HUES64 (cell line): ENCODE data around the gene CENPU.
"Not testable (repeated sequence)": the region's sequence is repeated elsewhere in the genome, so short reads cannot be mapped to it uniquely, and the experiment has no call there.

Source experiments
- H3K27ac ChIP-seq: 2 replicates; pipeline ENCODE4 v1.7.0; 2013; ENCODE audit warnings: low read depth, low read length, inconsistent platforms
- H3K27me3 ChIP-seq: 2 replicates; pipeline ENCODE4 v1.6.1; 2013; ENCODE audit warnings: mild to moderate bottlenecking, low read length; ENCODE audit not compliant: insufficient read depth
- H3K36me3 ChIP-seq: 2 replicates; pipeline ENCODE4 v1.6.1; 2013; ENCODE audit warnings: mild to moderate bottlenecking, low read length; ENCODE audit not compliant: insufficient read depth
- H3K4me1 ChIP-seq: 2 replicates; pipeline ENCODE4 v1.6.1; 2013; ENCODE audit warnings: mild to moderate bottlenecking, low read length, moderate library complexity; ENCODE audit not compliant: insufficient read depth
- H3K4me3 ChIP-seq: 2 replicates; pipeline ENCODE4 v1.5.1; 2013; ENCODE audit warnings: mild to moderate bottlenecking, low read length, moderate library complexity
- H3K9ac ChIP-seq: 2 replicates; pipeline ENCODE4 v1.6.1; 2013; ENCODE audit warnings: mild to moderate bottlenecking, low read depth, low read length
- H3K9me3 ChIP-seq: 2 replicates; pipeline ENCODE4 v1.6.1; 2013; ENCODE audit warnings: low read depth, low read length; ENCODE audit not compliant: insufficient read depth
- WGBS: fragments of 150-250, 120-280 bp; methylation state at CpG from one replicate; pipeline ENCODE4 v1.1.7; 2013; ENCODE audit warnings: missing lambda C conversion rate; 5-methylcytosine and 5-hydroxymethylcytosine counted together

The CENPU gene

GRCh38 chr4:184750926-184751584, 17.2 kb upstream of the CENPU start:
- H3K27me3 ChIP-seq, result no peaks in the 10 kb centered on the region
- no peak overlapping the region for H3K9ac ChIP-seq
- no peak overlapping the region for H3K4me3 ChIP-seq
- peaks cover 23% of the 10 kb centered on the region for H3K4me1 ChIP-seq
- H3K9me3 ChIP-seq, result no peaks in the 10 kb centered on the region
- no peaks in the 10 kb centered on the region for H3K36me3 ChIP-seq
- WGBS, result 90% methylated on average over 8 of the region's 8 CpGs
- no peak overlapping the region for H3K27ac ChIP-seq

GRCh38 chr4:184748251-184748652, 14.4 kb upstream of the CENPU start:
- Histone ChIP-seq H3K4me3 (no peak overlapping the region), H3K36me3 (no peaks in the 10 kb centered on the region), H3K9ac (no peak overlapping the region), H3K27ac (no peak overlapping the region), H3K4me1 (peaks cover 25% of the 10 kb centered on the region), H3K9me3 (no peaks in the 10 kb centered on the region), H3K27me3 (no peaks in the 10 kb centered on the region)
- WGBS, result 80% methylated on average over 8 of the region's 8 CpGs

- no peaks in the 10 kb centered on the region for H3K27me3 ChIP-seq
- 55% methylated on average over 4 of the region's 4 CpGs for WGBS
- H3K4me3 ChIP-seq, result no peak overlapping the region
- H3K27ac ChIP-seq, result no peak overlapping the region
- peaks cover 25% of the 10 kb centered on the region for H3K4me1 ChIP-seq
- H3K9me3 ChIP-seq, result no peaks in the 10 kb centered on the region
- H3K9ac ChIP-seq, result 0 out of 2 replicates have a peak overlapping the region, but pooled peaks have one; percentile 6
- H3K36me3 ChIP-seq, result no peaks in the 10 kb centered on the region
Measured at GRCh38 chr4:184747034-184747830, 13.3 kb upstream of the CENPU start.

GRCh38 chr4:184745831-184746795, 12.2 kb upstream of the CENPU start:
- Histone ChIP-seq H3K27me3 (no peaks in the 10 kb centered on the region), H3K9me3 (no peaks in the 10 kb centered on the region), H3K36me3 (no peaks in the 10 kb centered on the region), H3K4me3 (no peak overlapping the region), H3K4me1 (peaks cover 25% of the 10 kb centered on the region), H3K9ac (no peak overlapping the region), H3K27ac (no peak overlapping the region)
- 60% methylated on average over 10 of the region's 10 CpGs for WGBS

- no peak overlapping the region for H3K9ac ChIP-seq
- peaks cover 25% of the 10 kb centered on the region for H3K4me1 ChIP-seq
- no peak overlapping the region for H3K4me3 ChIP-seq
- 94% methylated on average over 10 of the region's 10 CpGs for WGBS
- no peak overlapping the region for H3K27ac ChIP-seq
- no peaks in the 10 kb centered on the region for H3K27me3 ChIP-seq
- H3K36me3 ChIP-seq, result no peaks in the 10 kb centered on the region
- H3K9me3 ChIP-seq, result peaks cover 4% of the 10 kb centered on the region; the same call in 1 of the 2 replicates
Measured at GRCh38 chr4:184744236-184744635, 10.3 kb upstream of the CENPU start.

- Histone ChIP-seq H3K36me3 (no peaks in the 10 kb centered on the region), H3K27me3 (no peaks in the 10 kb centered on the region), H3K27ac (no peak overlapping the region), H3K4me3 (no peak overlapping the region), H3K9me3 (peaks cover 4% of the 10 kb centered on the region; the same call in 1 of the 2 replicates), H3K4me1 (peaks cover 25% of the 10 kb centered on the region), H3K9ac (no peak overlapping the region)
- WGBS, result 89% methylated on average over 4 of the region's 4 CpGs
Measured at GRCh38 chr4:184743650-184744049, 9.8 kb upstream of the CENPU start.

- H3K36me3 ChIP-seq, H3K27ac ChIP-seq, H3K9me3 ChIP-seq, H3K9ac ChIP-seq, H3K4me3 ChIP-seq, H3K27me3 ChIP-seq, H3K4me1 ChIP-seq: not testable (repeated sequence)
- WGBS, result 100% methylated on average over 1 of the region's 1 CpG
Measured at GRCh38 chr4:184741651-184742050, 7.8 kb upstream of the CENPU start.

GRCh38 chr4:184740980-184741391, 7.1 kb upstream of the CENPU start:
- Histone ChIP-seq H3K4me1 (peaks cover 2% of the 10 kb centered on the region), H3K27ac (no peak overlapping the region), H3K27me3 (no peaks in the 10 kb centered on the region), H3K9me3 (peaks cover 4% of the 10 kb centered on the region; the same call in 1 of the 2 replicates), H3K4me3 (no peak overlapping the region), H3K9ac (no peak overlapping the region), H3K36me3 (no peaks in the 10 kb centered on the region)
- 95% methylated on average over 20 of the region's 20 CpGs for WGBS

GRCh38 chr4:184739575-184739974, 5.7 kb upstream of the CENPU start:
- not testable (repeated sequence) for H3K4me1 ChIP-seq, H3K36me3 ChIP-seq, H3K4me3 ChIP-seq, H3K27me3 ChIP-seq, H3K9me3 ChIP-seq, H3K27ac ChIP-seq, H3K9ac ChIP-seq
- WGBS, result no CpG with 5 or more reads among the region's 1 CpG

GRCh38 chr4:184734758-184735157, 862 bp upstream of the CENPU start:
- Histone ChIP-seq H3K4me3 (peak overlapping the region; percentile 96), H3K9me3 (no peaks in the 10 kb centered on the region; the same call in 1 of the 2 replicates), H3K4me1 (peaks cover 29% of the 10 kb centered on the region; the same call in 1 of the 2 replicates), H3K36me3 (peaks cover 18% of the 10 kb centered on the region), H3K27me3 (no peaks in the 10 kb centered on the region), H3K9ac (peak overlapping the region; percentile 17; the same call in 1 of the 2 replicates), H3K27ac (no peak overlapping the region)
- WGBS, result 70% methylated on average over 2 of the region's 6 CpGs
